NCI-H345 treated with DMSO at 0.1 percent for 48 hours (cell line): Measurements from ENCODE around the gene SLFN12L.

Experiments
- DNase-seq: peaks from one replicate; lab custom pipeline; 2025; ENCODE audit not compliant: unreplicated experiment; lab: John Stamatoyannopoulos, UW

The SLFN12L gene

GRCh38 chr17:35433075-35433894 lies 104.2 kb downstream of the SLFN12L start:
- no peak for DNase-seq

GRCh38 chr17:35432176-35433074 lies 105.1 kb downstream of the SLFN12L start, which contains the start of gene SLFN12:
TSS of gene SLFN12 (minus strand) at chr17:35432500. CDS start at chr17:35423028, 9,472 bp downstream.
- DNase-seq: no peak

GRCh38 chr17:35429702-35430101 lies 107.8 kb downstream of the SLFN12L start:
- DNase-seq: no peak

- DNase-seq: no peak
Observed at GRCh38 chr17:35428229-35428628, 109.2 kb downstream of the SLFN12L start.

- no peak for DNase-seq
Observed at GRCh38 chr17:35423761-35424160, 113.7 kb downstream of the SLFN12L start.
